NCI-H1092 treated with DMSO at 0.1 percent for 48 hours (cell line): ENCODE results near the gene KIRREL3.

Source experiments
- DNase-seq: peaks from one replicate; lab custom pipeline; 2025; lab: John Stamatoyannopoulos, UW

Gene KIRREL3

GRCh38 chr11:126601136-126601535 is 399.4 kb downstream of the KIRREL3 start:
- DNase-seq, result no peak

- DNase-seq, result no peak
These were observed 401.2 kb downstream of the KIRREL3 start for GRCh38 chr11:126599217-126599897.

- no peak for DNase-seq
These were observed 402.0 kb downstream of the KIRREL3 start for GRCh38 chr11:126598344-126599216.

- DNase-seq, result no peak
These were observed 403.5 kb downstream of the KIRREL3 start for GRCh38 chr11:126597041-126597440.

GRCh38 chr11:126596474-126596873 is 404.1 kb downstream of the KIRREL3 start:
- DNase-seq, result no peak

GRCh38 chr11:126595560-126595959 is 405.0 kb downstream of the KIRREL3 start:
- DNase-seq, result no peak

- peak; percentile 84 for DNase-seq
These were observed 405.6 kb downstream of the KIRREL3 start for GRCh38 chr11:126594921-126595367.

- DNase-seq, result no peak
These were observed 407.8 kb downstream of the KIRREL3 start for GRCh38 chr11:126592496-126593410.

- DNase-seq, result no peak
These were observed 408.5 kb downstream of the KIRREL3 start for GRCh38 chr11:126591966-126592489.

GRCh38 chr11:126589492-126589803 is 411.1 kb downstream of the KIRREL3 start:
- no peak for DNase-seq

- DNase-seq, result peak; percentile 97
These were observed 411.7 kb downstream of the KIRREL3 start for GRCh38 chr11:126588630-126589491.

GRCh38 chr11:126587541-126587940 is 413.0 kb downstream of the KIRREL3 start:
- no peak for DNase-seq

GRCh38 chr11:126585774-126586491 is 414.6 kb downstream of the KIRREL3 start:
- DNase-seq, result peak; percentile 95

GRCh38 chr11:126585388-126585773 is 415.2 kb downstream of the KIRREL3 start:
- no peak for DNase-seq

- no peak for DNase-seq
These were observed 416.8 kb downstream of the KIRREL3 start for GRCh38 chr11:126583594-126584427.

GRCh38 chr11:126583101-126583500 is 417.5 kb downstream of the KIRREL3 start:
- no peak for DNase-seq

GRCh38 chr11:126581871-126582648 is 418.5 kb downstream of the KIRREL3 start:
- no peak for DNase-seq

GRCh38 chr11:126578426-126578825 is 422.1 kb downstream of the KIRREL3 start:
- DNase-seq, result no peak

GRCh38 chr11:126578021-126578420 is 422.5 kb downstream of the KIRREL3 start:
- DNase-seq, result no peak
